GM23338 (cell line): ENCODE results near the gene KCNJ10. TPM values are rescaled to one million over a fixed set of nuclear protein-coding genes. Genes with fewer than 3 reads are reported as not detected.

ENCODE experiments used
- ATAC-seq: fragments of 200-7000 bp; cut with Tn5 transposase; 3 replicates; pipeline ENCODE4 v1.9.1; 2020
- DNase-seq: peaks from one replicate; pipeline ENCODE4 v3.0.0-alpha.2; 2015; ENCODE audit warnings: low spot score
- H2AFZ ChIP-seq: fragments of 200-600 bp; sonication (generic); 2 replicates; pipeline ENCODE4 v1.8.0; 2016; ENCODE audit warnings: antibody characterized with exemption, mild to moderate bottlenecking, moderate library complexity
- H3F3A ChIP-seq: fragments of 200-600 bp; sonication (generic); replicated peaks from 2 replicates; pipeline ENCODE4 v1.8.0; 2017; ENCODE audit warnings: antibody characterized with exemption, mixed run types, low read depth
- H3K27ac ChIP-seq: fragments of 200-600 bp; sonication (generic); 2 replicates; pipeline ENCODE4 v1.6.1; 2016; ENCODE audit warnings: low read depth
- H3K27me3 ChIP-seq: fragments of 200-600 bp; sonication (generic); 2 replicates; pipeline ENCODE4 v1.8.0; 2016; ENCODE audit warnings: mild to moderate bottlenecking, mixed run types, moderate library complexity; ENCODE audit not compliant: insufficient read depth
- H3K36me3 ChIP-seq: fragments of 200-600 bp; sonication (generic); 2 replicates; pipeline ENCODE4 v1.8.0; 2016; ENCODE audit warnings: mild to moderate bottlenecking; ENCODE audit not compliant: insufficient read depth
- H3K4me1 ChIP-seq: fragments of 200-600 bp; sonication (generic); 2 replicates; pipeline ENCODE4 v1.8.0; 2016; ENCODE audit warnings: mild to moderate bottlenecking, moderate library complexity; ENCODE audit not compliant: insufficient read depth
- H3K4me2 ChIP-seq: fragments of 200-600 bp; sonication (generic); 2 replicates; pipeline ENCODE4 v1.7.1; 2017; ENCODE audit warnings: mixed run types
- H3K4me3 ChIP-seq: fragments of 200-600 bp; sonication (generic); 2 replicates; pipeline ENCODE4 v1.6.1; 2016; ENCODE audit warnings: mixed run types
- H3K79me2 ChIP-seq: fragments of 200-600 bp; sonication (generic); replicated peaks from 2 replicates; pipeline ENCODE4 v1.8.0; 2017; ENCODE audit warnings: mild to moderate bottlenecking; ENCODE audit not compliant: insufficient read depth
- H3K9me2 ChIP-seq: fragments of 200-600 bp; sonication (generic); 2 replicates; pipeline ENCODE4 v1.8.0; 2017; ENCODE audit not compliant: insufficient read depth
- H4K20me1 ChIP-seq: fragments of 200-600 bp; sonication (generic); replicated peaks from 2 replicates; pipeline ENCODE4 v1.8.0; 2017; ENCODE audit warnings: mild to moderate bottlenecking; ENCODE audit not compliant: insufficient read depth
- H3K27ac Mint-ChIP-seq: 2 replicates; pipeline ENCODE4 v1.8.0; 2020; ENCODE audit warnings: inconsistent platforms, mild to moderate bottlenecking, moderate library complexity, mixed read lengths
- H3K27me3 Mint-ChIP-seq: 3 replicates; pipeline ENCODE4 v1.8.0; 2022; ENCODE audit warnings: low read depth, mild to moderate bottlenecking, moderate library complexity, mixed read lengths, inconsistent platforms; ENCODE audit not compliant: insufficient read depth, poor library complexity
- H3K36me3 Mint-ChIP-seq: 3 replicates; pipeline ENCODE4 v1.8.0; 2021; ENCODE audit warnings: low read depth, mild to moderate bottlenecking, inconsistent platforms, moderate library complexity, mixed read lengths
- H3K4me1 Mint-ChIP-seq: 3 replicates; pipeline ENCODE4 v1.8.0; 2020; ENCODE audit warnings: mild to moderate bottlenecking, inconsistent platforms, mixed read lengths
- H3K4me3 Mint-ChIP-seq: 3 replicates; pipeline ENCODE4 v1.8.0; 2021; ENCODE audit warnings: moderate library complexity, mild to moderate bottlenecking, inconsistent platforms, mixed read lengths
- H3K9me3 Mint-ChIP-seq: 3 replicates; pipeline ENCODE4 v1.8.0; 2020; ENCODE audit warnings: moderate library complexity, mild to moderate bottlenecking, inconsistent platforms, mixed read lengths
- CREB1 ChIP-seq: fragments of 250-450 bp; sonication (Bioruptor Pico); IDR thresholded peaks from 2 replicates; pipeline ENCODE4 v1.5.0; 2020; ENCODE audit warnings: low read depth, mild to moderate bottlenecking, moderate library complexity
- EZH2 ChIP-seq: fragments of 200-600 bp; sonication (generic); IDR thresholded peaks from one replicate; pipeline ENCODE4 v1.8.0; 2017; ENCODE audit warnings: antibody characterized with exemption, mild to moderate bottlenecking, low read depth; ENCODE audit not compliant: unreplicated experiment
- EZH2phosphoT487 ChIP-seq: fragments of 200-600 bp; sonication (generic); IDR thresholded peaks from one replicate; pipeline ENCODE4 v1.8.1; 2018; ENCODE audit warnings: antibody characterized with exemption; ENCODE audit not compliant: unreplicated experiment
- JUNB ChIP-seq: IDR thresholded peaks from one replicate; pipeline ENCODE4 v1.6.1; 2016; ENCODE audit warnings: antibody characterized with exemption; ENCODE audit not compliant: unreplicated experiment
- NANOG ChIP-seq: IDR thresholded peaks from 2 replicates; pipeline ENCODE4 v1.6.1; 2016; ENCODE audit warnings: antibody characterized with exemption, borderline replicate concordance
- POLR2AphosphoS5 ChIP-seq: IDR thresholded peaks from 2 replicates; pipeline ENCODE4 v1.6.1; 2016; ENCODE audit warnings: antibody characterized with exemption, low read depth
- ZNF114 ChIP-seq: fragments of 250-450 bp; sonication (Bioruptor Pico); IDR thresholded peaks from 2 replicates; pipeline ENCODE4 v1.5.0; 2020; ENCODE audit warnings: mild to moderate bottlenecking, moderate library complexity
- polyA plus RNA-seq: library from polyadenylated mRNA; unstranded; fragments of >200 nt; fragmentation: Nextera tagmentation; extraction: Ambion mirVana; gene quantifications from 2 replicates; pipeline ENCODE4 v1.2.1, GENCODE V29; 2016
- total RNA-seq: library from RNA; depleted of rRNA; stranded (reverse); fragments of >200 nt; shearing (Covaris generic); gene quantifications from 2 replicates; pipeline ENCODE4 v1.2.3, GENCODE V29; 2014
- TF ChIP-seq, protein P1 (sequence below): fragments of 250-450 bp; sonication (Bioruptor Pico); IDR thresholded peaks from 2 replicates; pipeline ENCODE4 v1.5.0; 2020; ENCODE audit warnings: mild to moderate bottlenecking, moderate library complexity
- TF ChIP-seq, protein P2 (sequence below): IDR thresholded peaks from 2 replicates; pipeline ENCODE4 v1.6.1; 2016; ENCODE audit warnings: antibody characterized with exemption
- TF ChIP-seq, protein P3 (sequence below), 2 experiments: fragments of 200-600 bp in 1 of 2; sonication (generic) in 1 of 2; conservative IDR thresholded peaks; 2 replicates each; pipeline versions ENCODE4 v1.5.1 to v1.6.1; 2016 to 2017; ENCODE audit warnings: antibody characterized with exemption in 2 of 2, low read depth in 2 of 2, mild to moderate bottlenecking in 2 of 2, moderate library complexity in 1 of 2

KCNJ10 gene
- total and polyA plus RNA-seq, 2 experiments from 2014 or later: 1.4 to 2.8 TPM

DNA sequence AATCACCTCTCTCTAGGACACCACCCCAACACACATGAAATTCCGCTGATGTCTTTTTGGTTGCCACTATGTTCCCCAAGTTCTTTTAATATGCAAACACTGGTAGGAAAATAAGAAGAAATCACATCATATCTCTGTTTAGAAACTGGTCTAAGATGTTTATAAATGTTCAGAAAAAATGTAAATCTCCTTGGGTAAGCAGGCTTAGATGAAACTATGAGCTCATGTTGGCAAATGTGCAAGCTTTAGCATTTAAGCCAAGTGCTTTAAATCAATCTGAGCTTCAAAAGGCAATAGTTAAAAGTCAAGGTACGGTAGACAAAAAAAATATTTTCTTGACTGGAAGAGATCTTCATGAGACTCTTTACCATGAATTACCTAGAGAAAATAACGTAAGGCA is 90.7 kb downstream of the KCNJ10 start:
- ATAC-seq (no peak), DNase-seq (no peak)
- Histone ChIP-seq H3K36me3 (no peaks in the 10 kb centered on the region), H3K27ac (no peak overlapping the region), H3K79me2 (no peaks in the 10 kb centered on the region), H3K4me2 (no peak overlapping the region), H3K4me1 (no peaks in the 10 kb centered on the region), H3K4me3 (no peak overlapping the region), H3F3A (no peaks in the 10 kb centered on the region), H4K20me1 (no peaks in the 10 kb centered on the region), H3K9me2 (0 out of 2 replicates have a peak, but pooled peaks cover 5% of the 10 kb centered on the region), H3K27me3 (peaks cover 3% of the 10 kb centered on the region; the same call in 1 of the 2 replicates), H2AFZ (no peak overlapping the region)
- Mint-ChIP-seq H3K27me3 (peaks cover 5% of the 10 kb centered on the region), H3K9me3 (no peaks in the 10 kb centered on the region), H3K36me3 (no peaks in the 10 kb centered on the region), H3K4me3 (no peak overlapping the region), H3K4me1 (peaks cover 3% of the 10 kb centered on the region), H3K27ac (no peak overlapping the region)
- no peak for TF ChIP-seq EZH2
- no peak for TF ChIP-seq POLR2AphosphoS5
- TF ChIP-seq, protein P1, sequence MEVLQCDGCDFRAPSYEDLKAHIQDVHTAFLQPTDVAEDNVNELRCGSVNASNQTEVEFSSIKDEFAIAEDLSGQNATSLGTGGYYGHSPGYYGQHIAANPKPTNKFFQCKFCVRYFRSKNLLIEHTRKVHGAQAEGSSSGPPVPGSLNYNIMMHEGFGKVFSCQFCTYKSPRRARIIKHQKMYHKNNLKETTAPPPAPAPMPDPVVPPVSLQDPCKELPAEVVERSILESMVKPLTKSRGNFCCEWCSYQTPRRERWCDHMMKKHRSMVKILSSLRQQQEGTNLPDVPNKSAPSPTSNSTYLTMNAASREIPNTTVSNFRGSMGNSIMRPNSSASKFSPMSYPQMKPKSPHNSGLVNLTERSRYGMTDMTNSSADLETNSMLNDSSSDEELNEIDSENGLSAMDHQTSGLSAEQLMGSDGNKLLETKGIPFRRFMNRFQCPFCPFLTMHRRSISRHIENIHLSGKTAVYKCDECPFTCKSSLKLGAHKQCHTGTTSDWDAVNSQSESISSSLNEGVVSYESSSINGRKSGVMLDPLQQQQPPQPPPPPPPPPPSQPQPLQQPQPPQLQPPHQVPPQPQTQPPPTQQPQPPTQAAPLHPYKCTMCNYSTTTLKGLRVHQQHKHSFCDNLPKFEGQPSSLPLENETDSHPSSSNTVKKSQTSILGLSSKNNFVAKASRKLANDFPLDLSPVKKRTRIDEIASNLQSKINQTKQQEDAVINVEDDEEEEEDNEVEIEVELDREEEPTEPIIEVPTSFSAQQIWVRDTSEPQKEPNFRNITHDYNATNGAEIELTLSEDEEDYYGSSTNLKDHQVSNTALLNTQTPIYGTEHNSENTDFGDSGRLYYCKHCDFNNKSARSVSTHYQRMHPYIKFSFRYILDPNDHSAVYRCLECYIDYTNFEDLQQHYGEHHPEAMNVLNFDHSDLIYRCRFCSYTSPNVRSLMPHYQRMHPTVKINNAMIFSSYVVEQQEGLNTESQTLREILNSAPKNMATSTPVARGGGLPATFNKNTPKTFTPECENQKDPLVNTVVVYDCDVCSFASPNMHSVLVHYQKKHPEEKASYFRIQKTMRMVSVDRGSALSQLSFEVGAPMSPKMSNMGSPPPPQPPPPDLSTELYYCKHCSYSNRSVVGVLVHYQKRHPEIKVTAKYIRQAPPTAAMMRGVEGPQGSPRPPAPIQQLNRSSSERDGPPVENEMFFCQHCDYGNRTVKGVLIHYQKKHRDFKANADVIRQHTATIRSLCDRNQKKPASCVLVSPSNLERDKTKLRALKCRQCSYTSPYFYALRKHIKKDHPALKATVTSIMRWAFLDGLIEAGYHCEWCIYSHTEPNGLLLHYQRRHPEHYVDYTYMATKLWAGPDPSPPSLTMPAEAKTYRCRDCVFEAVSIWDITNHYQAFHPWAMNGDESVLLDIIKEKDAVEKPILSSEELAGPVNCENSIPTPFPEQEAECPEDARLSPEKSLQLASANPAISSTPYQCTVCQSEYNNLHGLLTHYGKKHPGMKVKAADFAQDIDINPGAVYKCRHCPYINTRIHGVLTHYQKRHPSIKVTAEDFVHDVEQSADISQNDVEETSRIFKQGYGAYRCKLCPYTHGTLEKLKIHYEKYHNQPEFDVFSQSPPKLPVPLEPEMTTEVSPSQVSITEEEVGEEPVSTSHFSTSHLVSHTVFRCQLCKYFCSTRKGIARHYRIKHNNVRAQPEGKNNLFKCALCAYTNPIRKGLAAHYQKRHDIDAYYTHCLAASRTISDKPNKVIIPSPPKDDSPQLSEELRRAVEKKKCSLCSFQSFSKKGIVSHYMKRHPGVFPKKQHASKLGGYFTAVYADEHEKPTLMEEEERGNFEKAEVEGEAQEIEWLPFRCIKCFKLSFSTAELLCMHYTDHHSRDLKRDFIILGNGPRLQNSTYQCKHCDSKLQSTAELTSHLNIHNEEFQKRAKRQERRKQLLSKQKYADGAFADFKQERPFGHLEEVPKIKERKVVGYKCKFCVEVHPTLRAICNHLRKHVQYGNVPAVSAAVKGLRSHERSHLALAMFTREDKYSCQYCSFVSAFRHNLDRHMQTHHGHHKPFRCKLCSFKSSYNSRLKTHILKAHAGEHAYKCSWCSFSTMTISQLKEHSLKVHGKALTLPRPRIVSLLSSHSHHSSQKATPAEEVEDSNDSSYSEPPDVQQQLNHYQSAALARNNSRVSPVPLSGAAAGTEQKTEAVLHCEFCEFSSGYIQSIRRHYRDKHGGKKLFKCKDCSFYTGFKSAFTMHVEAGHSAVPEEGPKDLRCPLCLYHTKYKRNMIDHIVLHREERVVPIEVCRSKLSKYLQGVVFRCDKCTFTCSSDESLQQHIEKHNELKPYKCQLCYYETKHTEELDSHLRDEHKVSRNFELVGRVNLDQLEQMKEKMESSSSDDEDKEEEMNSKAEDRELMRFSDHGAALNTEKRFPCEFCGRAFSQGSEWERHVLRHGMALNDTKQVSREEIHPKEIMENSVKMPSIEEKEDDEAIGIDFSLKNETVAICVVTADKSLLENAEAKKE (CRISPR knock-in tag): no peak
- TF ChIP-seq, protein P2, sequence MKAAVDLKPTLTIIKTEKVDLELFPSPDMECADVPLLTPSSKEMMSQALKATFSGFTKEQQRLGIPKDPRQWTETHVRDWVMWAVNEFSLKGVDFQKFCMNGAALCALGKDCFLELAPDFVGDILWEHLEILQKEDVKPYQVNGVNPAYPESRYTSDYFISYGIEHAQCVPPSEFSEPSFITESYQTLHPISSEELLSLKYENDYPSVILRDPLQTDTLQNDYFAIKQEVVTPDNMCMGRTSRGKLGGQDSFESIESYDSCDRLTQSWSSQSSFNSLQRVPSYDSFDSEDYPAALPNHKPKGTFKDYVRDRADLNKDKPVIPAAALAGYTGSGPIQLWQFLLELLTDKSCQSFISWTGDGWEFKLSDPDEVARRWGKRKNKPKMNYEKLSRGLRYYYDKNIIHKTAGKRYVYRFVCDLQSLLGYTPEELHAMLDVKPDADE: no peak
- TF ChIP-seq, protein P3, sequence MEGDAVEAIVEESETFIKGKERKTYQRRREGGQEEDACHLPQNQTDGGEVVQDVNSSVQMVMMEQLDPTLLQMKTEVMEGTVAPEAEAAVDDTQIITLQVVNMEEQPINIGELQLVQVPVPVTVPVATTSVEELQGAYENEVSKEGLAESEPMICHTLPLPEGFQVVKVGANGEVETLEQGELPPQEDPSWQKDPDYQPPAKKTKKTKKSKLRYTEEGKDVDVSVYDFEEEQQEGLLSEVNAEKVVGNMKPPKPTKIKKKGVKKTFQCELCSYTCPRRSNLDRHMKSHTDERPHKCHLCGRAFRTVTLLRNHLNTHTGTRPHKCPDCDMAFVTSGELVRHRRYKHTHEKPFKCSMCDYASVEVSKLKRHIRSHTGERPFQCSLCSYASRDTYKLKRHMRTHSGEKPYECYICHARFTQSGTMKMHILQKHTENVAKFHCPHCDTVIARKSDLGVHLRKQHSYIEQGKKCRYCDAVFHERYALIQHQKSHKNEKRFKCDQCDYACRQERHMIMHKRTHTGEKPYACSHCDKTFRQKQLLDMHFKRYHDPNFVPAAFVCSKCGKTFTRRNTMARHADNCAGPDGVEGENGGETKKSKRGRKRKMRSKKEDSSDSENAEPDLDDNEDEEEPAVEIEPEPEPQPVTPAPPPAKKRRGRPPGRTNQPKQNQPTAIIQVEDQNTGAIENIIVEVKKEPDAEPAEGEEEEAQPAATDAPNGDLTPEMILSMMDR (conservative IDR thresholded peaks at IDR 0.05; ENCODE audit: low read depth in 2 of 2): no peak
- TF ChIP-seq NANOG: no peak
- TF ChIP-seq CREB1 (CRISPR knock-in tag): no peak
- no peak for TF ChIP-seq ZNF114
- TF ChIP-seq EZH2phosphoT487: no peak
- no peak for TF ChIP-seq JUNB
